ENCODE results near the gene TMPRSS13. TPM values are rescaled to one million over a fixed set of nuclear protein-coding genes. Genes with fewer than 3 reads are reported as not detected.

Gene TMPRSS13
- polyA plus RNA-seq, 3 donors = 0.17 to 2.4 (median 0.37) TPM

DNA sequence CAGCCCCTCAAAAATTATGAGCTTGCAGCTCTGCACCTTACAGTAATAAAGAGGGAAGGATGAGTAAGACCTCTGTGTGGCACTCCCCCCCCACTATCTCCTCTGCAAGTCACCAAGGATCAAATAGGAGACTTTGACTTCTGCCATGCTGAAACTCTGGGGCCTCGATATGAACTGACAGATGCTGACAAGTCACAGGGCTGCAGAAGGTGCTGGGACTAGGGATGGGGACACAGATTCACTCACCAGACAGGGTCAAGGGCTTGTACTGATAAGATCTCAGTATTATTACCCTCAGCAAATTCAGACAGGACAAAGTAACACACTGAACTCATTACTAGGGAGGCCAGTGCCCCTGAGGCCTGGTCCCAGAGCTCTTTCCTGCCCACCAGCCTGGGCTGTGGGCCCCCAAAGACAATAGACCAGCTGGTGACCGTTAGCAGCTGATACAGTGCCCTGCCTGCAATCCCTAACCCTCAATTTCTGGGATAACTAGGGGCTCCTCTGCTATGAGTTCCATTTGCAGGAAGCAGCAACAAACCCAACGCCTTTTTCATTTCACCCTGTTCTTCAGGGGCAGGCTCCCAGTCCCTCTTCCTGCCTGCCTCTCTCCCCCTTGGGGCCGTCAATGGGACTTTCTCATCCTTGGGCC is 20.1 kb downstream of the TMPRSS13 start:
- no peak overlapping the region for H3K4me2 ChIP-seq (replicated peaks; ENCODE audit: extremely low read depth, low read length, poor library complexity, severe bottlenecking)
- H3K4me1 ChIP-seq (ENCODE audit: control insufficient read depth in 1 of 2, insufficient read depth in 2 of 2, low read length in 2 of 2) = peaks cover 6 to 16% of the 10 kb centered on the region in 2 donors
- whole genome bisulfite sequencing (ENCODE audit: insufficient coverage) = 97% methylated on average over 3 of the region's 4 CpGs
- Mint-ChIP-seq H3K27ac (peak overlapping the region in 3 of 7 donors; percentile 17 to 73 (median 54)), H3K4me1 (peaks cover 16% of the 10 kb centered on the region), H3K9me3 (no peaks in the 10 kb centered on the region), H3K36me3 (peaks cover 0 to 1% of the 10 kb centered on the region in 2 donors), H3K4me3 (no peak overlapping the region), H3K27me3 (ENCODE audit: low read depth in 3 of 3) (peaks cover 1 to 7% (median 4%) of the 10 kb centered on the region in 3 donors)
- H3K9me3 ChIP-seq (replicated peaks in 1 of 2; ENCODE audit: control insufficient read depth in 1 of 2, insufficient read depth in 1 of 2, low read length in 2 of 2) = no peaks in the 10 kb centered on the region
- H3K4me3 ChIP-seq (replicated peaks in 1 of 3; ENCODE audit: low read depth in 2 of 3, low read length in 3 of 3) = no peak overlapping the region
- H4K20me1 ChIP-seq (ENCODE audit: insufficient read depth, low read length) = no peaks in the 10 kb centered on the region
- H2AFZ ChIP-seq (ENCODE audit: insufficient read depth, low read depth, low read length, poor library complexity, severe bottlenecking) = no peak overlapping the region
- H3K79me2 ChIP-seq (ENCODE audit: insufficient read depth, low read length) = no peaks in the 10 kb centered on the region
- intact Hi-C loops (cut with micrococcal nuclease) = loop anchor here in 1 of 2 donors (10.0 kb wide), 1 partner anchor 54 kb away; no protein-coding TSS in a partner anchor
- peak in 1 of 3 donors; percentile 20 for DNase-seq
- no peak overlapping the region for H3K9ac ChIP-seq (ENCODE audit: insufficient read depth, low read length, poor library complexity, severe bottlenecking)
- no peak overlapping the region for H3K27ac ChIP-seq (ENCODE audit: low read depth in 1 of 2, low read length in 2 of 2)
- no peaks in the 10 kb centered on the region for H3K27me3 ChIP-seq (ENCODE audit: control insufficient read depth in 2 of 2, insufficient read depth in 2 of 2, low read length in 2 of 2)
- TF ChIP-seq, protein P1, sequence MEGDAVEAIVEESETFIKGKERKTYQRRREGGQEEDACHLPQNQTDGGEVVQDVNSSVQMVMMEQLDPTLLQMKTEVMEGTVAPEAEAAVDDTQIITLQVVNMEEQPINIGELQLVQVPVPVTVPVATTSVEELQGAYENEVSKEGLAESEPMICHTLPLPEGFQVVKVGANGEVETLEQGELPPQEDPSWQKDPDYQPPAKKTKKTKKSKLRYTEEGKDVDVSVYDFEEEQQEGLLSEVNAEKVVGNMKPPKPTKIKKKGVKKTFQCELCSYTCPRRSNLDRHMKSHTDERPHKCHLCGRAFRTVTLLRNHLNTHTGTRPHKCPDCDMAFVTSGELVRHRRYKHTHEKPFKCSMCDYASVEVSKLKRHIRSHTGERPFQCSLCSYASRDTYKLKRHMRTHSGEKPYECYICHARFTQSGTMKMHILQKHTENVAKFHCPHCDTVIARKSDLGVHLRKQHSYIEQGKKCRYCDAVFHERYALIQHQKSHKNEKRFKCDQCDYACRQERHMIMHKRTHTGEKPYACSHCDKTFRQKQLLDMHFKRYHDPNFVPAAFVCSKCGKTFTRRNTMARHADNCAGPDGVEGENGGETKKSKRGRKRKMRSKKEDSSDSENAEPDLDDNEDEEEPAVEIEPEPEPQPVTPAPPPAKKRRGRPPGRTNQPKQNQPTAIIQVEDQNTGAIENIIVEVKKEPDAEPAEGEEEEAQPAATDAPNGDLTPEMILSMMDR (IDR thresholded peaks at IDR 0.05) = no peak
- H3K36me3 ChIP-seq (replicated peaks in 1 of 2; ENCODE audit: control insufficient read depth in 1 of 2, insufficient read depth in 2 of 2, low read length in 2 of 2) = no peaks in the 10 kb centered on the region

DNA sequence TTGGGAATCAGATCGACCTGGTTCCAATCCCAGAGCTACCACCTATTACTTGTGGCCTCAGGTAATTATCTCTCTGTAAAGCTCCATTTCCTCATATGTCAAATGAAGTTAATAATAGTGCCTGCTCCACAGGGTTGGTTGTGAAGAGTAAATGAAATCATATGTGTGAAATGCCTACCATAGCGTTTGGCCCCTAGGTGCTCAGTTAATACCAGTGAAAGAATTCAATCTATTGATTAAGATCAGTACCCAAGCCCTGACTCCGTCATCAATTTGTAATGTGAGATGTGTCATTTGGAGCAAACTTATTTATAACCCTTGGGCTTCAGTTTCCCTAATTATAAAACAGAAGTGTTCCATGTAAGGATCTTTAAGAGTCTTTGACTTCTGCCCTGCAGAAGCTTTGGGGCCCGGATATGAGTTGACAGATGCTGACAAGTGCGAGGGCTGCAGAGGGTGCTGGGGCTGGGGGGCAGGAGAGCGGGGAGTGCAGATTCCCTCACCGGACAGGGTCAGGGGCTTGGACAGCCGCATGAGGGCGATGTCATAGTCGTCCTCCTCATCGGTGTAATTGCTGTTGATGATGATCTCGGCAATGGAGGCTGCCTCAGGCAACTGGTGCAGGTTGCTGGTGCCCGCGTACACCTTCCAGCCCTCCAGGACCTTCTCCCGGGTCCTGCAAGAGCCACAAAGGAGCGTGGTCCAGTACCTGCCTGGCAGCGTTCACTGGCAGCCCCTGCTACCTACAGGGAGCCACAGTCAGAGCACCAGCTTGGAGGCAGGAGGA is 20.9 kb downstream of the TMPRSS13 start:
- Histone ChIP-seq H3K4me2 (replicated peaks; ENCODE audit: extremely low read depth, low read length, poor library complexity, severe bottlenecking) (no peak overlapping the region), H3K4me3 (replicated peaks in 1 of 3; ENCODE audit: low read depth in 2 of 3, low read length in 3 of 3) (no peak overlapping the region), H3K4me1 (ENCODE audit: control insufficient read depth in 1 of 2, insufficient read depth in 2 of 2, low read length in 2 of 2) (peaks cover 6 to 16% of the 10 kb centered on the region in 2 donors), H3K79me2 (ENCODE audit: insufficient read depth, low read length) (no peaks in the 10 kb centered on the region), H4K20me1 (ENCODE audit: insufficient read depth, low read length) (no peaks in the 10 kb centered on the region), H3K27me3 (ENCODE audit: control insufficient read depth in 2 of 2, insufficient read depth in 2 of 2, low read length in 2 of 2) (no peaks in the 10 kb centered on the region), H2AFZ (ENCODE audit: insufficient read depth, low read depth, low read length, poor library complexity, severe bottlenecking) (no peak overlapping the region), H3K9ac (ENCODE audit: insufficient read depth, low read length, poor library complexity, severe bottlenecking) (no peak overlapping the region), H3K27ac (ENCODE audit: low read depth in 1 of 2, low read length in 2 of 2) (no peak overlapping the region), H3K36me3 (replicated peaks in 1 of 2; ENCODE audit: control insufficient read depth in 1 of 2, insufficient read depth in 2 of 2, low read length in 2 of 2) (no peaks in the 10 kb centered on the region), H3K9me3 (replicated peaks in 1 of 2; ENCODE audit: control insufficient read depth in 1 of 2, insufficient read depth in 1 of 2, low read length in 2 of 2) (no peaks in the 10 kb centered on the region)
- Mint-ChIP-seq H3K4me3 (no peak overlapping the region), H3K36me3 (peaks cover 0 to 1% of the 10 kb centered on the region in 2 donors), H3K27ac (peak overlapping the region in 5 of 7 donors; percentile 17 to 88 (median 85)), H3K27me3 (ENCODE audit: low read depth in 3 of 3) (peaks cover 1 to 7% (median 4%) of the 10 kb centered on the region in 3 donors), H3K9me3 (no peaks in the 10 kb centered on the region), H3K4me1 (peaks cover 16% of the 10 kb centered on the region)
- TF ChIP-seq, protein P1 (IDR thresholded peaks at IDR 0.05) = no peak
- WGBS (ENCODE audit: insufficient coverage) = 83% methylated on average over 10 of the region's 17 CpGs
- no peak for DNase-seq
- intact Hi-C loops (cut with micrococcal nuclease) = loop anchor here in 1 of 2 donors (10.0 kb wide), 1 partner anchor 54 kb away; no protein-coding TSS in a partner anchor
